Testis (tissue), 3 donors: ENCODE measurements around the gene EVI5. TPM values are rescaled to one million over a fixed set of nuclear protein-coding genes. Genes with fewer than 3 reads are reported as not detected.

Experiments
- DNase-seq: peaks from one replicate; pipeline ENCODE4 v3.0.0-alpha.2; 2019
- H3K27ac ChIP-seq, 2 donors: fragments of 200-600 bp; sonication (generic); one replicate each; pipeline ENCODE4 v1.5.1; 2019
- H3K27me3 ChIP-seq: fragments of 200-600 bp; sonication (generic); one replicate; pipeline ENCODE4 v1.5.1; 2019
- H3K36me3 ChIP-seq: fragments of 200-600 bp; sonication (generic); one replicate; pipeline ENCODE4 v1.5.1; 2017; ENCODE audit warnings: low read depth; ENCODE audit errors: missing control alignments
- H3K4me1 ChIP-seq: fragments of 200-600 bp; sonication (generic); one replicate; pipeline ENCODE4 v1.5.1; 2019
- H3K4me3 ChIP-seq, 2 donors: fragments of 200-600 bp; sonication (generic); one replicate each; pipeline ENCODE4 v1.5.1; 2017 to 2019
- H3K9me3 ChIP-seq: fragments of 200-600 bp; sonication (generic); one replicate; pipeline ENCODE4 v1.5.1; 2017
- CTCF ChIP-seq, 3 experiments: fragments of 450-650 bp in 2 of 3; fragments of 200-600 bp in 1 of 3; sonication (generic) in 1 of 3; IDR thresholded peaks; one replicate each; pipeline ENCODE4 v1.5.1; 2016 to 2019; ENCODE audit warnings: antibody characterized with exemption in 3 of 3, mild to moderate bottlenecking in 2 of 3, moderate library complexity in 1 of 3
- POLR2A ChIP-seq: fragments of 450-650 bp; IDR thresholded peaks from one replicate; pipeline ENCODE4 v1.6.1; 2017; ENCODE audit warnings: antibody characterized with exemption, mild to moderate bottlenecking, moderate library complexity
- WGBS, 2 donors: methylation state at CpG; one replicate each; pipeline ENCODE4 v1.1.5; 2018; 5-methylcytosine and 5-hydroxymethylcytosine counted together
- intact Hi-C: fragments of 100-400 bp; cut with DNase I; formaldehyde crosslinking; loops from one replicate; pipeline ENCODE4 v1.15.1; 2023; ENCODE audit warnings: low total_unique reads
- polyA plus RNA-seq: library from polyadenylated mRNA; stranded (reverse); fragments of 350-450 nt; fragmentation: Illumina TruSeq; extraction: RNeasy Lipid Tissue Mini Kit (QIAGEN cat#74804); gene quantifications from one replicate; pipeline ENCODE4 v1.2.3, GENCODE V29; 2014; ENCODE audit warnings: low read depth, low replicate concordance; ENCODE audit not compliant: insufficient read depth
- total RNA-seq, 2 donors: library from RNA; depleted of rRNA; stranded (reverse); fragments of >200 nt; gene quantifications; one replicate each; pipeline ENCODE4 v1.2.3, GENCODE V29; 2016

Gene EVI5
- total and polyA plus RNA-seq, 3 donors from 2014 or later = 27.0 to 73.9 (median 58.7) TPM

- 92 to 95% methylated on average over 9 of the region's 9 CpGs for WGBS, 2 donors
- Histone ChIP-seq H3K27me3 (no peaks in the 10 kb centered on the region), H3K36me3 (peaks cover 4% of the 10 kb centered on the region), H3K4me3 (no peak overlapping the region), H3K9me3 (no peaks in the 10 kb centered on the region), H3K4me1 (no peaks in the 10 kb centered on the region), H3K27ac (no peak overlapping the region)
- intact Hi-C loops = no loop called here
- no peak for TF ChIP-seq CTCF (IDR thresholded peaks at IDR 0.05)
- no peak for TF ChIP-seq POLR2A
- DNase-seq = no peak
Measured at GRCh38 chr1:92543131-92544055, 241.5 kb downstream of the EVI5 start.

GRCh38 chr1:92538413-92539061 lies 246.4 kb downstream of the EVI5 start:
- H3K4me3 ChIP-seq = no peak overlapping the region
- H3K9me3 ChIP-seq = no peaks in the 10 kb centered on the region
- H3K27ac ChIP-seq = no peak overlapping the region
- WGBS, 2 donors = 82 to 86% methylated on average over 2 of the region's 2 CpGs
- intact Hi-C loops = no loop called here
- no peaks in the 10 kb centered on the region for H3K27me3 ChIP-seq
- no peak for DNase-seq
- H3K36me3 ChIP-seq = no peaks in the 10 kb centered on the region
- H3K4me1 ChIP-seq = no peaks in the 10 kb centered on the region
- TF ChIP-seq POLR2A (no peak), CTCF (IDR thresholded peaks at IDR 0.05) (no peak)

GRCh38 chr1:92538048-92538412 lies 246.9 kb downstream of the EVI5 start:
- H3K9me3 ChIP-seq = no peaks in the 10 kb centered on the region
- DNase-seq = no peak
- TF ChIP-seq CTCF (IDR thresholded peaks at IDR 0.05) (no peak), POLR2A (no peak)
- no peaks in the 10 kb centered on the region for H3K27me3 ChIP-seq
- WGBS, 2 donors = 42 to 43% methylated on average over 2 of the region's 2 CpGs
- H3K27ac ChIP-seq = no peak overlapping the region
- intact Hi-C loops = no loop called here
- H3K4me1 ChIP-seq = no peaks in the 10 kb centered on the region
- H3K4me3 ChIP-seq = no peak overlapping the region
- H3K36me3 ChIP-seq = no peaks in the 10 kb centered on the region

GRCh38 chr1:92536980-92537884 lies 247.7 kb downstream of the EVI5 start:
- no peak for TF ChIP-seq CTCF (IDR thresholded peaks at IDR 0.05)
- no peak for TF ChIP-seq POLR2A
- DNase-seq = no peak
- no peak overlapping the region for H3K27ac ChIP-seq
- H3K9me3 ChIP-seq = no peaks in the 10 kb centered on the region
- no peak overlapping the region for H3K4me3 ChIP-seq
- H3K36me3 ChIP-seq = no peaks in the 10 kb centered on the region
- H3K4me1 ChIP-seq = no peaks in the 10 kb centered on the region
- intact Hi-C loops = no loop called here
- no peaks in the 10 kb centered on the region for H3K27me3 ChIP-seq
- 68 to 73% methylated on average over 2 of the region's 2 CpGs for WGBS, 2 donors
